ENCODE results near the gene CD27.

- TF ChIP-seq POLR2AphosphoS5 (IDR thresholded peaks at IDR 0.05; ENCODE audit: low read depth, low read length) (no peak), POLR2A (IDR thresholded peaks at IDR 0.05; ENCODE audit: low read depth, low read length) (no peak), TAF1 (IDR thresholded peaks at IDR 0.05; ENCODE audit: borderline replicate concordance, low read depth, low read length) (no peak)
These were observed 19.1 kb downstream of the CD27 start for GRCh38 chr12:6463858-6464257.
